ENCODE measurements around the gene PROM1.

DNA sequence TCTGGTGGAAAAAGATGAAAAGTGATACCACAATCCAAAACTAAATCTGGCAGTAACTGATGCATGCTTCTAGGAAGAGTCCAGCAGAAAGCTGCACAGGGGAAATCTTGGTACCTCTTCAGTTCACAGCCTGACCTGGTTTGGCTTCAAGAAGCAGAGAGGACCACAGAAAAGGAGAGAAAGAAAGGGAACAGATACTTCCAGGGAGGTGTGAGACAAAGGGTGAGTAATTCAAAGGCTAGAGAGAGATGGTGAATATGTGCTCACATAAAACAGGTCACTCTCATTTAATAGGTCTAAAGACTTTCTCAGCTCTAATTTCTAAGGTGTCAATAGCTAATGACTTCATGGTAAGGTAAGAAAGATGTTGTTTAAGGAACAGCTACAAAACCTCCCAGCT is 132.0 kb downstream of the PROM1 start:
- TF ChIP-seq, protein P1, sequence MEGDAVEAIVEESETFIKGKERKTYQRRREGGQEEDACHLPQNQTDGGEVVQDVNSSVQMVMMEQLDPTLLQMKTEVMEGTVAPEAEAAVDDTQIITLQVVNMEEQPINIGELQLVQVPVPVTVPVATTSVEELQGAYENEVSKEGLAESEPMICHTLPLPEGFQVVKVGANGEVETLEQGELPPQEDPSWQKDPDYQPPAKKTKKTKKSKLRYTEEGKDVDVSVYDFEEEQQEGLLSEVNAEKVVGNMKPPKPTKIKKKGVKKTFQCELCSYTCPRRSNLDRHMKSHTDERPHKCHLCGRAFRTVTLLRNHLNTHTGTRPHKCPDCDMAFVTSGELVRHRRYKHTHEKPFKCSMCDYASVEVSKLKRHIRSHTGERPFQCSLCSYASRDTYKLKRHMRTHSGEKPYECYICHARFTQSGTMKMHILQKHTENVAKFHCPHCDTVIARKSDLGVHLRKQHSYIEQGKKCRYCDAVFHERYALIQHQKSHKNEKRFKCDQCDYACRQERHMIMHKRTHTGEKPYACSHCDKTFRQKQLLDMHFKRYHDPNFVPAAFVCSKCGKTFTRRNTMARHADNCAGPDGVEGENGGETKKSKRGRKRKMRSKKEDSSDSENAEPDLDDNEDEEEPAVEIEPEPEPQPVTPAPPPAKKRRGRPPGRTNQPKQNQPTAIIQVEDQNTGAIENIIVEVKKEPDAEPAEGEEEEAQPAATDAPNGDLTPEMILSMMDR (IDR thresholded peaks at IDR 0.05) = no peak
- TF ChIP-seq EP300 (IDR thresholded peaks at IDR 0.05) = no peak
